HG03045 (cell line): ENCODE results near the gene KCNJ5.

ENCODE experiments used
- ATAC-seq: cut with Tn5 transposase; IDR thresholded peaks from one replicate; pipeline ENCODE4 v1.9.1; 2021; ENCODE audit warnings: mild to moderate bottlenecking, moderate library complexity; ENCODE audit not compliant: unreplicated experiment

KCNJ5 gene

DNA sequence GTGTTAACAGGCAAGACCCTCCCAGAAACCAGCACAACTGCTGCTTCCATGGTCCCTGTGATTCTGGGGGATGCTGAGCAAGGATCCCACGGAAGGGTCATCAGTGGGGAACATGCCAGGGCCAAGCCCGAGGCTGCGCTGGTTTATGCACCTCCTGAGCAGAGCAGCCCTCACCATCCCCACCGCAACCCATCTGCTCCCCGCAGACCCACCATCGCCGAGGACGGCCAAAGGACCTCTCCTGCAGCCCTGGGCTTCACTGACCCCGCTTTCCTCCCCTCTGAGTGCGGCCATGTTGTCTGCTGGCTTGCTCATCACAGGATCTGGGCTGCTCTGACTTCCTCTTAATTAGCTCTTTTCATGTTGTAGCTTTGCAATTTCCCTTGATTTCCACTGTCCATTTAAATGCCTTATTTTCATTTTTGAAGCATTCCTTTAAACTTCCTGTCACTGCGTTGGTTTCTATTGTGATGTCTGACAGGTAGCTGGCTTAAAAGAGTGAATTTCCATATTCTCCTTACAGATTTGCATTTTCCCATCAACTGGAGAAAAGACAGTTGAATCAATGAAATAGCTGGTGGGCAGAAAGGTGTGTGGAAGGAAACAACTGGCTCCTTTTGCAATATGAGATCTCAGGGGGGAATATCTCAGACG is 36.7 kb downstream of the KCNJ5 start:
- ATAC-seq: no peak

DNA sequence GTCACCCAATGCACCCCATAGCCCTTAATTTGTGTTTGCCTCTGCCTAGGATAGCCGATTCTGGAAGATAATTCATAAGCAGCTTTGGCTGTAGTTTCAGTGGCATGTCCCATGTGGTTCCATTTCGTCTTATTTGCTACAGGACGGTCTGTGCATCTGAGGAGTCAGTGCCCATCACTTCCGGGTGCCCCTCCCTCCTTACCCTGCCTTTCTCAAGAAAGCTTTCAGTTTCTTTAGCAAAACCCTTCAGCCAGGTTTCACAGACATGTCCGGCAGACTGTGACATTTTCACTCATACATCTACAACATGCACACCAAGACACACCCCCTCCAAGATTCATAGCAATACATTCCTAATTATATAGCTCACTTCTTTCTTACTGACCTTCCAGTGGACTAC is 37.2 kb downstream of the KCNJ5 start:
- peak; percentile 94 for ATAC-seq

DNA sequence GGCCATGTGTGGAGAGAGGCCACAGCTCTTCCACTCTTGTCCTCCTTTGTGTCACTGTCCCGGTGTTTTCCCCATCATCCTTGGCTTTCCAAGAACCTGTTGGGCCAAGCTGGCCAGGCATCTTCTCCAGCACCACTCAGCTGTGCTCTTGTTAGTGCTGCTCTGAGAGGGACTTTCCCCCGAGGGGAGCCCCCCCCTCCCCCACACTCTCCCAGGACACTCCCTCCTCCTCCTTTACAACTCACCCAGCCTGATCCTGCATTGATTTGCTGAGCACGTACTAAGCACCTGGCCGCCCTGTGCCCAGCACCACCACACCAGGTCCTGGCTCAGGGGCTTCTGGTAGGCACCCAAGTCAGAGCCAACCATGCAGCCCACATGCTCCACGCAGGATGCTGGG is 38.3 kb downstream of the KCNJ5 start:
- ATAC-seq: no peak

DNA sequence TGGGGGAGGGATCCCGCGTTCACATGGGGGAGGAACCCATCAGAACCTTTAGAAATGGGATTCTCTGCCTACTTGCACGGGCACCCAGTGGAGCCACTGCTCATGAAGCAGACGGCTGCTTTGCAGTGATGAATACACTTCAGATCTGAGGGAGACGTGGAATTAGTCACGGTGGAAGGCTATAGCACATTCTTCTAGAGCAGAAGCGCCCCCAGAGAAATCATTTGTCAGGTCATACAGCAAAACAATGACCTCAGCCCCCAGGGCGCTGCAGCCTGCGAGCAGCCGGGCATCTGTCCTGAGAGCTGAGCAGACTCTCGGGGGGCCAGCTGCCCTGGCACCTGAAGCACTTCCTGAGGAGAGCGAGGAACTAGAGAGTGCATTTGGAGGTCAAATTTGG is 38.8 kb downstream of the KCNJ5 start:
- no peak for ATAC-seq

DNA sequence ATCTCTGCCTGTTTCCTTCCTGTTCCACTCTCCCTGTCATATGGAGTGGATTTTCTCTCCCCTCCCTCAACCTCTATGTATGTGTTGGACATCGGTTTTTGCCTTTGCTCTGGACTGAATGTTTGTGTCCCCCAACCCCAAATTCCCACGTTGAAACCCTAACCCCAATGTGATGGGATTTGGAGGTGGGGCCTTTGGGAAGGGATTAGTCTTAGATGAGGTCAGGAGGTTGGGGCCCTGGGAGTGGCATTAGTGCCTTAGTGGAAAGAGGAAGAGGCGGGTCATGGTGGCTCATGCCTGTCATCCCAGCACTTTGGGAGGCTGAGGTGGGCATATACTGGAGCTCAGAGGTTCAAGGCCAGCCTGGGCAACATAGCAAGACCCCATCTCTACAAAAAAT is 39.9 kb downstream of the KCNJ5 start:
- no peak for ATAC-seq

DNA sequence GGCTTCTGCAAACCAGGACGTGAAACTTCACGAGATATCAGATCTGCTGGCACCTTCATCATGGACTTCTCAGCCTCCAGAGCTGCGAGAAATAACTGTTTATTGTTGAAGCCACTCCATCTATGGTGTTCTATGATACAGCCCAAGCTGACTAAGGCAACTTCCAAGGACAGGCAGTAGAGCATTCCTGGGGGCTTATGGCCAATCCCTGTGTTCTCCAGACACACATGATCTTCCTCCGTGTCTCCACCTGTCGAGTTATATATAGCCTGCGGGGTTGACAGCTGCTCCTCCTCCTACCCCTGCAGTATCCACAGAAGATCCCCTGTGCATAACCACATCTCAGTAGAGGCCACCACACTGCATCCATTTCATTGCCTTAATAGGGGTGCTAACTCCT is 40.5 kb downstream of the KCNJ5 start:
- no peak for ATAC-seq

DNA sequence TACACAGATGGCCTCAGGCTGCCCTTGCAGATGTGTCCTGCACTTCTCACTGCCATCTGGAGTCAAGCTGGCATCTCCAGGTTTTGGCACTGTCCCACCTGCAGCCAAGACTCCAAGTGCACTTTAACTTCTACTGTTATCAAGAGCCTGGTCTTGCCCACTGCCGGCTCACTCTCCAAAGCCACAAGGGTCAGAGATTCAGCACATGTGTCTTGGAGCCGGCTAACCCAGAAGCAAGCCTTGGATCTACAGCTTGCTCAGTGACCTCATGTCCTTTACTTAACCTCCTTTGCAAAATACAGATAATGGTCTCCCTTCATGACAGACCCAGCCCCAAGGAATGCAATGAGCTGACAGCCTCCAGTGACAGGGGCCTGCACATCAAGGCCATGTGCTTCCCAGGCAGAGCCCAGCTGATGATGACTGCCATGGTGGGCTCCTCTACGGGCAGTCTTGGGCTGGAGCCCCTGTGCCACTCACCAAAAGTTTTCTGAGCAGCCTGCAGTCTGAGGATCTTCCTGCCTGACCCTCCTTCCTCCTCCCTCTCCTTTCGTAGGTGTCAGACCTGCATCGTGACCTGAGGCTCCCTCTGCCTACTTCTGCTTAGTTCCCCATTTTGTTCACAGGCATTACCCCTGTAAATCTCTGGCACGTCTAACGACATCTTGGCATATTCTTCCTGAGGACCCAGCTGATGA is 42.5 kb downstream of the KCNJ5 start:
- no peak for ATAC-seq

DNA sequence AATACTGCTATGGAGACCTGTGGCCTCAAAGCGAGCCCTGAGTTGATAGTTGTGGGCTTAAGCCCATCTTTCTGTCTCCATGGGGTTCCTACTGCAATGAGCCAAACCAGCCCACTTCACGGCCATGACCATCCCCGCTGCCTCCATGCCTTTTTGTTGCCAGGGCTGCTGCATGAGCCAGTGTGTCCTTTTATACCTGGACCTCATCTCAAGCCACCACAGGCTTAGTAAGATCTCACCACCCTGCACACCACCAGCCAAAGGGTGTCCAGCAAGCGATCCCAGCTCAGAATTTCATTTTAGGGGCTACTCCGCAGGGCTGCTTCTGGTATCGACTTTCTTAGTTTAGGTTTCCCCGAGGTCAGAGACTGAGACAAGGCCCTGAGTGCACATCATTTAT is 43.2 kb downstream of the KCNJ5 start:
- no peak for ATAC-seq

DNA sequence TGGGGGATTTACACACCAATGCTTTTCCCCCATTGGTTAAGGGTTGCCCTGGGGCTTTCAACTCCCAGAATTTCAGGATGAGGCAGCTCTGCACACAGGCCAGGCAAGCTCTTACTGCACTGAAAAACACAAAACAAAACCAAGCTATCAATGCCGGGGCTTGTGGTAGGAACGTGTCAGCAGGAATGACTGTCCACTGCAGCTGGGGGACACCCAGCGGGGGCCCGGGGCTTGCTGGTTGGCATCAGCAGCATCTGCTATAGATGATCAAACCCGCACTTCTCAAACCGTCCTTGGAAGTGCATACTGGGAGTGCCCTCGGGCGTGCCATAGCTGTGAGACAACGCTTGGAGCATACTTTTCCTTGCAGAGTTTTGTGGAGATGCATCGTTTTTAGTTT is 43.8 kb downstream of the KCNJ5 start:
- ATAC-seq: no peak

DNA sequence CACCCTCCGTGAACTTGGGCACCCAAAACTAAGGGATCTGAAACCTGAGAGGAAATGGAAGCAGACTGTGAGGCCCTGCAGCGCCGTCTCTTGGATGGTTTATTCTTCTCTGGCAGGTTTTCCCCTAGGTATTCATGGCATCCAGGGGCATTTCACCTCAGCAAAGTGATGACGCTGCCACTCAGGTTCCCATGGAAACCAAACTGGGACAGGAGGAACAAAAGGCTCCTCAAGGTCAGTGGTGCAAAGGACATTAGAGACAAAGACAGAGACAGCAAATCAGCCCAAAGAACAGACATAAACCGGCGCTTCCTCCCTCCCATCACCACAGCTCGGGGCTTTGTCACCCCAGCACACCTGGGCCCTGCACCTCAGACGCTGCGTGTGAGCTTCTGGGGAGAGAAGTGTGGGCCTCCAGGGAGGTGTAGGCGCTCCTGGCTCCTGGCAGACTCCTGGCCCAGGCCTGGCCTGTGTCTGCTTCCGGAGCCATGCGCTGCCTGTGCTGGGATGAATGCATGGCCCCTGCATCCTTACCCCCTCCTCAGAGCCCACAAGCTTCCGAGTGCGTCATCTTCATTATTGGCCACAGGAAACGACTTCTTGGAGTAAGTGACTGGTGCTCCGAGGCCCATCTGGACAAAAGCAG is 45.6 kb downstream of the KCNJ5 start:
- ATAC-seq: no peak

DNA sequence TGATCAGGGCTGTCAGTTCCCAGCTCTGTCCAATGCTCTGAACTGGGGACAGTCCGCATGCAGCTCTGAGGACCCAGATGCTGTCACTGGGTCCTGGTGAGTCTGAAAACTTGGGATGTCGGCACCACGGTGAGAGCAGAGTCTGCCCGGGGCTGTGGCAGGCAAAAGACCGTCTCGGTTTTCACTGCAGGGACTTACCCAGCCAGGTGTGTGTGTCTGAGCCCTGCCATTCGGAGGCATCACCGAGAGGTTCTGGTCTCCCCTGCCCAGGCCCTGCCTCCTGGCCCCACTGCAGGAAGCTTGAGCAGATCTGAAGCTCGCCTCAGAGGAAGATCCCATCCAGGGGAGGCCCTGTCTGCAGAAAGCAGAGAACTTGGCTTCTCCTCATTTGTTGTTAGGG is 46.3 kb downstream of the KCNJ5 start:
- ATAC-seq: no peak

DNA sequence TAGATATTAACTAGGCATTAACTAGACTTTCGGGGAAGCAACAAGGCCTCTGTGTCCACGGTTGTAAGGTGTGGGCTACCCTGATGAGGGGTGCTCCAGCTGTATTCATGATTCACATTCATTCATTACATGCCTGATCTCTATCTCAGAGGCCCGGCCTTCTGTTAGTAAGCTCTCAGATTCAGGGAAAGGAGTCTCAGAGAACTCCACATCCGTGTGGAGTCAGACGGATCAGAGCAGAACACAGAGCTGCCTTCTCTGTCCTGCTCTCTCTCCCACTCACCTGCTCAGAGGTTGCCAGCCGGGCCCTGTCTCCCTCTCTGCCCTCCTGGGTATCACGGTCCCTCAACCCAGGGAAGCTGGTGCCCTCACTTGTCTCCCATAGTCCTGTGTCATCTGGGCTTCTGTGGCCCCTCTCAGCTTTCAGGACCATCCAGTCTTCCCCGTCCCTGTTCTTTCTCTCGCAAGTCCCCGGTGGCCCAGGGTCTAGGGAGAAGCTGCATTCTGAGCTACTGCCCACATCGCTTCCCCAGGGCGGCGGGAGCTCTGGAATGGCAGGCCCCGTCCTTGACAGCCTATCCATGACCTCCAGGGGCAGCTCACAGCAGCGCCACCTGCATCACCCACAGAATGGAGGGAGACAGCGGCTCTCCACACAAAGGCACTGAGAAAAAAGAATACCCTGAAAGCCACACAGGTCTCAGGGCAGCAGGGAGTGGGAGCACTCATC is 47.2 kb downstream of the KCNJ5 start:
- no peak for ATAC-seq

DNA sequence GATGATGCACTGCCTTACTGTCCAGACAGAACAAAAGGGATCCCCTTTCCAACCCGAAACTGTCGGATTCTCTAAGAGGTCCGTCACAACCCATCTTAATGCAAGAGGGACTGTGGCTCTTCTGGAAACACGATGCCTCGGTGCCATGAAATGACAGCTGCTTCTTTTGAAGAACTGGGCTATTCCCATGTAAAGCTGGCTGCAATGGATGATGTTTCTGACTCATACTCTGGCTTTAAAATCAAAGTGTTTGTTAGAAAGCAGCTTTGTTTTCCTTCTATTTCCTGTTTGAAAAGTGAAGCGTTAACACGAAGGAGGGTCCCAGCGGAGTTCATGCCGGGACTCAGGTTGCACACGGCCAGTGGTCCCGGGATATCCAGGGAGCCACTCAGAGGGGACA is 48.4 kb downstream of the KCNJ5 start:
- ATAC-seq: no peak

DNA sequence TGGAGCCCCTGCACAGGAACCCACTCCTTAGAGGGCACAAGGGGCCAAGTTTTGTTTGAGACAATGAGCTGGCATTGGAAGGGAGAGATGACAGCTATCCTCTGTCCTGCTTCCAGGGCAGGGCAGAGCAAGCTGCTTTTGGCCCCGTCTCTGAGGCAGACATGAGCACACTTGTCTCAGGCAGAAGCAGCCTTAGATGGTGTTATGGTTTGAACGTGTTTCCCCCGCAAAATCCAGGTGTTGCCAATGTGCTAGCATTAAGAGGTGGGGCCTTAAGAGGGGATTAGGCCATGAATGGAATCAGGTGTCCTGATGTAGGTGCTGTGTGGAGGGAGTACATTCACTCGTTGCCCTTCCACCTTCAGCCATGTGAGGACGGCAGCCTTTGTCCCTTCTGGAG is 49.0 kb downstream of the KCNJ5 start:
- no peak for ATAC-seq

DNA sequence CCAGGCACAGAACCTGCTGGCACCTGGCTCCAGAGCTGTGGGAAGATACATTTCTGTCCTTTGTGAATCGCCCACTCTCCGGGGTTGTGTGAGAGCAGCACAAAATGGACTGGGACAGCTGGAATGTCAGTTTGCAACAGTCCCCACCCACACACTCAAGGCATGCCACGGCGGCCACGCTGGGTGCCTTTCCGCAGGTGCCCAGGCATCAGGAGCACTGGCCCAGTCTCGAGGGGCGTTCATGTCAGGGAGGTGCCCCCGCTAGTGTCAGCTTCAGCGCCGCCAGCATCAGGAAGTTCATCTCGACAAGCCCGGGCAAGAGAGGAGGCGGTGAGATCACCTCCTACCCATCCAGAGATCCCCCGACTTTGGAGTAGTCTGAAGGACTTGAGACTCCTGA is 49.4 kb downstream of the KCNJ5 start:
- no peak for ATAC-seq

DNA sequence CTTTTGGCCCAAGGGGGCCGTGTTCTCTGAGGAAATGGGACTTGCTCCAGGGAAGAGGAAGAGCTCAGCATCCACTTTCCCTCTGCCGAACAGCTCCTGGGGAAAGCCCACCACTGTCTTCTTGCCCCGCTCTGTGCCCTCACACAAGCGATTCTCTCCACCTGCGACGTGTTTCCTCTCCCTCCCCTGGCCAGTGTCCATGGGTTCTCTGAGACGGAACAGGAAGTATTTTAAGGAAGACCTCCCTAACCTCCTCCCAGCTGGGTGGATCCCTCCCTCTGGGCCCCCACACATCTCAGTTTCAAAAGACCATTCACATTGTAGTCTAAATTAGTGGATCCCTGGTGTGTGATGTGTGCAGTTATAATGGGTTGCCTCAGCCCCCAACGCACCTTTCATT is 50.0 kb downstream of the KCNJ5 start:
- ATAC-seq: no peak

DNA sequence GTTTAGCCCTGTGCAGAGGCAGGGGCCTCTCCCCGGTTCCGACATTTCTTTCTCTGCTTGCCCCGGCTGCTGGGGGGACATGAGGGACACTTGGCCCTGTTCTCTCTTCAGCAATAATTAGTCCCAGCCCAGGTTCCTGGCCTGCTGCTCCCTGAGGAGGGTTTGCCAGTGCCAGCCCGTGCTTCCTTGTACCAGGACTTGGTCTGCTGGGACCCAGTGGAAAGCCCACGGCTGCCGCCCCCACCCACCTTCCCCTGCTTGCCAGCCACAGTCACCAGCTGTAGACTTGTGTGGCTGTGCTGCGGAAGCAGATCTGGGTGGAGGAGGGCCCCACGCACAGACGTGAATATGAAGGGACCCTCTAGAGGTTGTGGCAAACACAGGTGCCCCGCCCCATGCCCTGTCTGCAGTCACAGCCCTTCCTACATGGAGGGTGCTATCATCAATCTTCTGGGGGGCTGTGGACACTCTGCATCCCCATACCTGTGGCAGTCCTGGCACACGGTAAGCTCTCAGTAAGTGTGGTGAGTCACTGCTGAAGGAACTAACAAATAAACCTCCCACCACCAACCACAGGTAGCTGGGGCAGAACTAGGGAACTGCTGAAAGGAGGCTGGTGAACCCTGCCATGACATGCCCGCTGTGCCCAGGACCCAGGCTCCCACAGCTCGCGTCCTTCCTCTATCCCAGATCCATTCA is 50.6 kb downstream of the KCNJ5 start:
- no peak for ATAC-seq

DNA sequence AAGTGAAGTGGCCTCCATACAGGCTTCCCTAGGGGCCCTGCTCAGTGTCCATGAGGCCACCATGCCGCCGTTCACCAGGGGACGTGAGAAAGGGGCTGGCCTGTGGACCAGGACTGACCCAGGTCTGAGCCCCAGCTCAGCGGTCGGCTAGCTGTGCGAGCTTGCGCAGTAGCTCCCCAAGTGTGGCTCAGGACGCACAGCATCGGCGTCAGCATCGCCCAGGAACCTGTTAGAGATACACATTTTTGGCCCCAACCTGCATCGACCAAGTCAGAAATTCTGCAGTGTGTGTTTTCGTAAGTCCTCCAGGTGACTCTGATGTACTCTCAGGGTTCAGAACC is 51.1 kb downstream of the KCNJ5 start:
- no peak for ATAC-seq

DNA sequence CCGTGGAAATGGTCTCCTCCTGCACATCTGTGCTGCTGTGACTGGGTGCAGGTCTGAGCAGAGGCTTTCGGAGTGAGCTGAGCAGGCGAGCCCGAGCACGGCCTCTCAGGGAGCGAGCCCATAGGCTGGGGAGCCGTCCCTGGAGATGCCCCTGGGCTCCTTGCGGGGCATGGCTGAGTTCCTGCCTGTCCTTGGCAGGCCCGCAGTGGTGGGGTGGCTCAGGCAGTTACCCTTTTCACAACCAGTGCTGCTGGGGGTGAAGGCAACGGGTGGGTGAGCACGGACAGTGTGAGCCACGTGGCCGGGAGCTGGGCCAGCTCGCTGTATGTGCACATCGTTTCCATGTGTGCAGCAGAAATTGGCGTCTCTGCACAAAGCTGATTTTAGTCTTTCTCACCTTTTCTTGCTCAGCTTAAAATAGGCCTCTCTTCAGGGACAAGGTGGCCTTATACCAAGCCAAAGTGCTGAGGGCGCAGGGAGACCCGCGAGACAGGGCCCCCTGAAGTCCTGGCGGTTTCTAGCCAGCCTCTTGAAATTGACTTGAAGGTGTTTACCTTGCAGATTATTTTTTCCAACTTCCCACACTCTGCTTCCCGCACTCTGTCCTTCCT is 51.8 kb downstream of the KCNJ5 start, which contains the start of gene TP53AIP1:
TP53AIP1 (minus strand) TSS at position 55 of the 611 bp plus-strand sequence. CDS start 5,053 bp downstream, outside the sequence.
- ATAC-seq: no peak

DNA sequence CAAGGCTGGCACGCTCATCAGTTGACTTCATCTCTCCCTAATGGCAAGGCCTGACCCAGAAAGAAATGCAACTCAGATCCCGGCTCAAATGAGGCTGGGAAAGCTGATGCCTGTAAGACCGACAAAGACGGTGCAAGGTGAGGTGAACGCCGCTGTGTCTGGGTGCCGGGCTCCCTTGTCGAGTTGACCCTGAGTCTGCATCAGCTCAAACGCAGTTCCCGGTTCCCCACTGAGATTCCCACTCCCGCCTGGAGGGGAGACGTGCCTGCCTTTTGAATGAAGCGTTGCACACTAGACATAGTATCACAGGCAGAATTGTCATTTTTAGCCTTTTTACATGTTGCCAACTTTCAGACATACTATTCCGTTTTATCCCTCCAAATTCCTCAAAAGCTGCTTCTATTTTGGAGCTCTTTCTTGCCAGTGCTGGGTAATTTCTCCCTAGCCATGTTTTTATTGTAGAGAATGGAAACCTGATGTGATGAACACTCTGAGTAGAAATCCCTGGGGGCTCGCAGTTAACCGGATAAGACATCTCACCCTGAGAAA is 52.3 kb downstream of the KCNJ5 start:
- no peak for ATAC-seq
